Breast epithelium (tissue), 4 donors: ENCODE results near the gene DPM2. TPM values are rescaled to one million over a fixed set of nuclear protein-coding genes. Genes with fewer than 3 reads are reported as not detected.

Experiments used
- DNase-seq, 2 donors: peaks; one replicate each; pipeline ENCODE4 v3.0.0-alpha.2; 2019; ENCODE audit warnings: low spot score in 2 of 2
- H3K27ac ChIP-seq, 2 donors: fragments of 200-600 bp; sonication (generic) in 1 of 2; one replicate each; pipeline ENCODE4 v1.5.1; 2016 to 2019; ENCODE audit warnings: mild to moderate bottlenecking in 1 of 2
- H3K27me3 ChIP-seq, 2 donors: fragments of 200-600 bp; sonication (generic) in 1 of 2; one replicate each; pipeline versions ENCODE4 v1.5.1 to v1.6.0; 2017 to 2019; ENCODE audit warnings: control low read depth in 1 of 2, mild to moderate bottlenecking in 1 of 2
- H3K36me3 ChIP-seq: fragments of 200-600 bp; one replicate; pipeline ENCODE4 v1.5.1; 2019
- H3K4me1 ChIP-seq, 2 donors: fragments of 200-600 bp; sonication (generic); one replicate each; pipeline ENCODE4 v1.5.1; 2016 to 2019; ENCODE audit warnings: control low read depth in 1 of 2
- H3K4me3 ChIP-seq, 3 donors: fragments of 200-600 bp; sonication (generic); 1 replicate in 2 of 3; 2 replicates in 1 of 3; pipeline ENCODE4 v1.5.1; 2016 to 2019; ENCODE audit warnings: mild to moderate bottlenecking in 3 of 3, moderate library complexity in 2 of 3
- H3K9me3 ChIP-seq, 2 donors: fragments of 200-600 bp; sonication (generic) in 1 of 2; one replicate each; pipeline ENCODE4 v1.5.1; 2016 to 2019; ENCODE audit warnings: control low read depth in 1 of 2
- CTCF ChIP-seq, 3 donors: fragments of 450-650 bp; IDR thresholded peaks; one replicate each; pipeline ENCODE4 v1.5.1; 2016 to 2017; ENCODE audit warnings: antibody characterized with exemption in 3 of 3, mild to moderate bottlenecking in 3 of 3, moderate library complexity in 3 of 3
- POLR2A ChIP-seq: fragments of 450-650 bp; IDR thresholded peaks from one replicate; pipeline ENCODE4 v1.6.1; 2016; ENCODE audit warnings: antibody characterized with exemption, mild to moderate bottlenecking, moderate library complexity
- POLR2AphosphoS5 ChIP-seq, 3 donors: sonication (generic); formaldehyde crosslinking; IDR thresholded peaks; one replicate each; pipeline ENCODE4 v1.6.1; 2017; ENCODE audit warnings: antibody characterized with exemption in 3 of 3
- intact Hi-C: fragments of 100-400 bp; cut with DNase I; formaldehyde crosslinking; loops from one replicate; pipeline ENCODE4 v1.15.1; 2023; ENCODE audit warnings: low total_unique reads
- total RNA-seq, 3 donors: library from RNA; depleted of rRNA; stranded (reverse); fragments of >200 nt; gene quantifications; one replicate each; pipeline ENCODE4 v1.1.0, GENCODE V29; 2016

The DPM2 gene
- total RNA-seq, 3 donors from 2014 or later, result 10.6 to 17.4 (median 17.1) TPM

GRCh38 chr9:127927201-127927987, 10.3 kb downstream of the DPM2 start:
- intact Hi-C loops, result loop anchor here (5.0 kb wide), 1 partner anchor 335 kb away; no protein-coding TSS in a partner anchor
- Histone ChIP-seq H3K27ac (peak overlapping the region; percentile 44 to 48), H3K36me3 (no peaks in the 10 kb centered on the region), H3K4me3 (peak overlapping the region in 2 of 3 donors; percentile 61 to 69), H3K9me3 (no peaks in the 10 kb centered on the region), H3K4me1 (peaks cover 5 to 9% of the 10 kb centered on the region in 2 donors), H3K27me3 (no peaks in the 10 kb centered on the region)
- TF ChIP-seq POLR2AphosphoS5 (IDR thresholded peaks at IDR 0.05) (no peak), POLR2A (no peak), CTCF (IDR thresholded peaks at IDR 0.05) (no peak)
- peak; percentile 73 to 75 for DNase-seq

DNA sequence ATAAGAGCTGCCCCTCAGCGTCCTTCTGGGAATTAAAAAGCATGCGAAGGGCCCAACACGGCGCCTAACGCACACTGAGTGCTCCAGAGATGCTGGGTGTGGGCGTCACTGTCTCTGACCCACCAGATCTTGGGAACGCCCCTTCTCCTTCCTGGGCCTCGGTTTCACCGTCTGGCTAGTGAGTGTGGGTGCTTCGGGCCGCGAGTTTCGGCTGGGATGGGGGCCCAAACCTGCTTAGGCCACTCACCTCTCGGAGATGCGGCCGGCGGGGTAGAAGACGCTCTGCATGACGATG, 10.8 kb downstream of the DPM2 start:
- Histone ChIP-seq H3K27me3 (no peaks in the 10 kb centered on the region), H3K4me1 (peaks cover 5 to 9% of the 10 kb centered on the region in 2 donors)
- intact Hi-C loops, result loop anchor here (5.0 kb wide), 1 partner anchor 335 kb away; no protein-coding TSS in a partner anchor

DNA sequence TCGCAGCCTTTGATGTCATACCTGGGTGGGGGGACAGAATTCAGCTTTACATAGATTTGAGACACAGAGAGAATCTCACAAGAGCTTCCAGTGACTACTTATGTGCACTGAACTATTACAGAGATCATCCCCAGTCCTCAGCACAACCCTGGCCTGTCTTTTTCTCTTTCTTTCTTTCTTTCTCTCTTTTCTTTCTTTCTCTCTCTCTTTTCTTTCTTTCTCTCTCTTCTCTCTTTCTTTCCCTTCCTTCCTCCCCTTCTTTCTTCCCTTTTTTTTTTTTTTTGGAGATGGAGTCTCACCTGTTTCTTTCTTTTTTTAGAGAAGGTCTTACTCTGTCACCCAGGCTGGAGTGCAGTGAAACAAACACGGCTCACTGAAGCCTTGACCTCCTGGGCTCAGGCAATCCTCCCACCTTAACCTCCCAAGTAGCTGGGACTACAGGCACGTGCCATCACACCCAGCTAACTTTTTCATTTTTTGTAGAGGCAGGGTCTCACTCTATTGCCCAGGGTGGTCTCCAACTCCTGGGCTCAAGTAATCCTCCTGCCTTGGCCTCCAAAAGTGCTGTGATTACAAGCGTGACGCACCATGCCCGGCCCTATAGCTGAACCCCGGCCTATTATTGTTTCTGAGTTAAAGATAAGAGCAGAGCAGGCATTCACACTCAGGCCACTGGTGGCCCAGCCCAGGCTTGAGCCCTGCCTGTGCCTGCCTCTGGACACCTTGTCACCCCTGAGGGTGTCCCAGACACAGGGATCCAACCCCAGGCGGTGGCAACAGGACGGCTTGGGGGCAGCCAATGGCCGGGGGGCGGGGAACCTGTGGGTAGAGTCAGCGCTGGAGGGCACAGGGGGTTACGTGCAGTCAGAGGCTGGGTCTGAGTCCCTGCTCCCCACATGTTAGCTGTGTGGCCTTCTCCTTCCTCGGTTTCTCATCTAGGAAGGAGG, 11.4 kb downstream of the DPM2 start:
- Histone ChIP-seq H3K4me1 (peaks cover 9 to 11% of the 10 kb centered on the region in 2 donors), H3K27ac (peak overlapping the region; percentile 44 to 48), H3K36me3 (no peaks in the 10 kb centered on the region), H3K4me3 (peak overlapping the region in 2 of 3 donors; percentile 61 to 69), H3K9me3 (no peaks in the 10 kb centered on the region), H3K27me3 (no peaks in the 10 kb centered on the region)
- no peak for DNase-seq
- intact Hi-C loops, result loop anchor here (5.0 kb wide), 1 partner anchor 334 kb away; no protein-coding TSS in a partner anchor
- TF ChIP-seq CTCF (IDR thresholded peaks at IDR 0.05) (no peak), POLR2AphosphoS5 (IDR thresholded peaks at IDR 0.05) (no peak), POLR2A (no peak)

More for the DNA sequence above, 10.8 kb downstream of the DPM2 start:
- Histone ChIP-seq H3K4me3 (peak overlapping the region in 2 of 3 donors; percentile 61 to 69), H3K27ac (peak overlapping the region; percentile 44 to 48), H3K36me3 (no peaks in the 10 kb centered on the region), H3K9me3 (no peaks in the 10 kb centered on the region)
- DNase-seq, result no peak
- no peak for TF ChIP-seq POLR2AphosphoS5 (IDR thresholded peaks at IDR 0.05)
- no peak for TF ChIP-seq CTCF (IDR thresholded peaks at IDR 0.05)
- no peak for TF ChIP-seq POLR2A

DNA sequence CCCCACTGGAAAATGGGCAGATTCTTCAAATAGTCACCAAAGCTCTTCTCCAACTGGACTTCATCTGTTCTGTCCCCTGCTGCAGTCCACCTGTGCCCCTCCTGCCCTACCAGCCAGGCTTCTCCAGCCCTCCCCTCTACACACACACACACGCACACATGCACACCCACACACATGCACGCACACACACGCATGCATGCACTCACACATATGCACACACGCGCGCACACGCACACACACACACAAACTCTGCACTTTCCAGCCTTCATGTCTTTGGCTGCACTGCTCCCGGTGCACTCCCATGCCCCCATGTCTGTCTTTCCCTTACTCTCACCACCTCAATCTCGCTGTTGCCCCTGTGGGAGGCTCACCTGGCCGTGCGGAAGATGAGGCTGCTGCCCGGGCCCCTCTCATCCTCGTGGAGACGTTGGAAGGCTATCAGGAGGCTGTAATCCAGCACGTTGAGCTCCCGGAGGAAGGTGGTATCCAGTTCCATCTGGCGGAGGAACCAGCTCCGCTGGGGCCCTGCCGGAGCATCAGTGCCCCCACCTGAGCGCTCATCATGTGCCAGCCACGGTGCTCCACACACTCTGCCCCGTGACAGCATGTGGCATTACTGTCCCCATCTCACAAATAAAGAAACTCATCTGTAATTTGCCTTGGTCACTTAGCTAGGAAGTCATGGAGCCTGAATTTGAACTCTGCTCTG, 12.8 kb downstream of the DPM2 start:
- intact Hi-C loops, result loop anchor here (5.0 kb wide), 2 partner anchors 58 to 333 kb away; no protein-coding TSS in a partner anchor
- no peaks in the 10 kb centered on the region for H3K27me3 ChIP-seq
- TF ChIP-seq POLR2AphosphoS5 (IDR thresholded peaks at IDR 0.05) (no peak), POLR2A (no peak), CTCF (IDR thresholded peaks at IDR 0.05) (no peak)
- DNase-seq, result no peak
- no peaks in the 10 kb centered on the region for H3K9me3 ChIP-seq
- no peak overlapping the region for H3K4me3 ChIP-seq
- no peaks in the 10 kb centered on the region for H3K36me3 ChIP-seq
- peaks cover 0 to 6% of the 10 kb centered on the region in 2 donors for H3K4me1 ChIP-seq
- no peak overlapping the region for H3K27ac ChIP-seq
